Esophagus muscularis mucosa (tissue), 3 donors: ENCODE data around the gene GPR78.

ENCODE experiments used
- POLR2A ChIP-seq: fragments of 450-650 bp; IDR thresholded peaks from one replicate; pipeline ENCODE4 v1.6.1; 2017; ENCODE audit warnings: antibody characterized with exemption, moderate library complexity, mild to moderate bottlenecking, low read depth
- TF ChIP-seq, protein P1 (sequence below), 3 experiments: fragments of 200-600 bp in 2 of 3; fragments of 450-650 bp in 1 of 3; sonication (generic) in 2 of 3; IDR thresholded peaks; one replicate each; pipeline ENCODE4 v1.5.1; 2017 to 2019; ENCODE audit warnings: antibody characterized with exemption in 3 of 3, mild to moderate bottlenecking in 2 of 3, moderate library complexity in 1 of 3

DNA sequence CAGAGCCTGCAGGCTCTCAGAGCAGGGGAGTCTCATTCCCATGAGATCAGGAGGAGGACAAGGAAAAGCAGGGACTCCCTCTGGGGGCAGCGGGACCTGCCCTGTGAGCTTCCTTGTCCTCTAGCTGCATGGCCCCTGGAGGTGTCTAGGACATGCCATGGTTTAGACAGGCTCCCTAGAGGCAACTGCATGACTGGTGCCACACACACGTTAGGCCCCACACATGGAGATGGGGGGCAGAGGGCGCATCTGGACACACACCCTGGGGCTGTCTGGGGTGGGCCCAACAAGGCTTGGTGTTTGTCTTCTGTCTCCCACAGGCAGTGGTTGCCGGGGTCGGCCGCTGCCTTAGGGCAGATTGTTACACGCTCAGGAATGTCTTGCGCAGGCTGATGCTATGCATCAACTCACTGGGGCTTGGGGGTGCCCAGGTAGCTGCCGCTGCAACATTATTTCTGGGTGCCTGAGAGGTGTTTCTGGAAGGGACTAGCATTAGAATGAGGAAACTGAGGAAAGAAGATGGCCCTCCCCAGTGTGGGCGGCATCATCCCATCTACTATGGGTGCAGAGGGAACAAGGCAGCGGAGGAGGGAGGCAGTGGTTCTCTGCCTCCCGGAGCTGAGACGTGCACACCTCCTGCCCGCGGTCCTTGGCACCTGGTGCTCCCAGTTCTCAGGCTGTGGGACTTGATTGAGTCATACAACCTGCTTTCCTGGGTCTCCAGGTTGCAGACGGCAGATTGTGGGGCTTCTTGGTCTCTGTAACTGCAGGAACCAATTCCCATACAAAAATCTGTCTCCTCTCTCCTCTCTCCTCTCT is 32.1 kb upstream of the GPR78 start:
- no peak for TF ChIP-seq POLR2A
- TF ChIP-seq, protein P1, sequence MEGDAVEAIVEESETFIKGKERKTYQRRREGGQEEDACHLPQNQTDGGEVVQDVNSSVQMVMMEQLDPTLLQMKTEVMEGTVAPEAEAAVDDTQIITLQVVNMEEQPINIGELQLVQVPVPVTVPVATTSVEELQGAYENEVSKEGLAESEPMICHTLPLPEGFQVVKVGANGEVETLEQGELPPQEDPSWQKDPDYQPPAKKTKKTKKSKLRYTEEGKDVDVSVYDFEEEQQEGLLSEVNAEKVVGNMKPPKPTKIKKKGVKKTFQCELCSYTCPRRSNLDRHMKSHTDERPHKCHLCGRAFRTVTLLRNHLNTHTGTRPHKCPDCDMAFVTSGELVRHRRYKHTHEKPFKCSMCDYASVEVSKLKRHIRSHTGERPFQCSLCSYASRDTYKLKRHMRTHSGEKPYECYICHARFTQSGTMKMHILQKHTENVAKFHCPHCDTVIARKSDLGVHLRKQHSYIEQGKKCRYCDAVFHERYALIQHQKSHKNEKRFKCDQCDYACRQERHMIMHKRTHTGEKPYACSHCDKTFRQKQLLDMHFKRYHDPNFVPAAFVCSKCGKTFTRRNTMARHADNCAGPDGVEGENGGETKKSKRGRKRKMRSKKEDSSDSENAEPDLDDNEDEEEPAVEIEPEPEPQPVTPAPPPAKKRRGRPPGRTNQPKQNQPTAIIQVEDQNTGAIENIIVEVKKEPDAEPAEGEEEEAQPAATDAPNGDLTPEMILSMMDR (IDR thresholded peaks at IDR 0.05) = no peak
